A549 (cell line): ENCODE measurements around the gene DBF4B.

Experiments
- CTCF ChIP-seq: fragments of >200 bp; sonication (Bioruptor Twin); formaldehyde crosslinking; IDR thresholded peaks from 3 replicates; pipeline ENCODE4 v1.5.1; 2016
- EHF ChIP-seq: fragments of 250-450 bp; sonication (Bioruptor Pico); IDR thresholded peaks from 2 replicates; pipeline ENCODE4 v1.5.0; 2020; ENCODE audit warnings: mild to moderate bottlenecking
- EP300 ChIP-seq, 2 experiments: fragments of >200 bp; sonication (Bioruptor Twin); formaldehyde crosslinking; IDR thresholded peaks; 2 replicates in 1 of 2; 3 replicates in 1 of 2; pipeline ENCODE4 v1.6.1; 2016 to 2017
- ESRRA ChIP-seq: fragments of 150-350 bp; IDR thresholded peaks from 2 replicates; pipeline ENCODE4 v1.6.1; 2014; ENCODE audit warnings: mild to moderate bottlenecking, low read length, borderline replicate concordance
- JUNB ChIP-seq: fragments of >200 bp; sonication (Bioruptor Twin); formaldehyde crosslinking; IDR thresholded peaks from 2 replicates; pipeline ENCODE4 v1.6.1; 2016
- MAFK ChIP-seq: fragments of 450-650 bp; IDR thresholded peaks from 2 replicates; pipeline ENCODE4 v1.6.1; 2014; ENCODE audit not compliant: partially characterized antibody
- POLR2A ChIP-seq: IDR thresholded peaks from 2 replicates; pipeline ENCODE4 v1.6.1; 2012; ENCODE audit warnings: mild to moderate bottlenecking, low read length
- RFX5 ChIP-seq: fragments of 450-650 bp; IDR thresholded peaks from 2 replicates; pipeline ENCODE4 v1.7.1; 2014; ENCODE audit warnings: antibody characterized with exemption, mild to moderate bottlenecking, moderate library complexity
- SMC3 ChIP-seq: fragments of >200 bp; sonication (Bioruptor Twin); formaldehyde crosslinking; IDR thresholded peaks from 3 replicates; pipeline ENCODE4 v1.6.1; 2018; ENCODE audit warnings: inconsistent platforms
- ZSCAN20 ChIP-seq: fragments of 250-450 bp; sonication (Bioruptor Pico); IDR thresholded peaks from 2 replicates; pipeline ENCODE4 v1.8.0; 2022; ENCODE audit warnings: mild to moderate bottlenecking, moderate library complexity

GRCh38 chr17:44757918-44758413 is 49.5 kb downstream of the DBF4B start:
- no peak for TF ChIP-seq JUNB
- no peak for TF ChIP-seq CTCF
- no peak for TF ChIP-seq EHF
- TF ChIP-seq POLR2A, result no peak
- no peak for TF ChIP-seq EP300 (IDR thresholded peaks at IDR 0.05)
- TF ChIP-seq ESRRA, result no peak
- no peak for TF ChIP-seq ZSCAN20 (CRISPR knock-in tag)
- no peak for TF ChIP-seq MAFK
- TF ChIP-seq SMC3, result no peak
- no peak for TF ChIP-seq RFX5
